Hepatocyte (in vitro differentiated cells): Measurements from ENCODE around the gene B4GALT4.

Source experiments
- EZH2 ChIP-seq: fragments of 200-600 bp; sonication (generic); IDR thresholded peaks from 2 replicates; pipeline ENCODE4 v1.6.1; 2016; ENCODE audit warnings: antibody characterized with exemption, mild to moderate bottlenecking, borderline replicate concordance
- TF ChIP-seq, protein P1 (sequence below): fragments of 200-600 bp; sonication (generic); IDR thresholded peaks from 2 replicates; pipeline ENCODE4 v1.5.1; 2016; ENCODE audit warnings: antibody characterized with exemption, mild to moderate bottlenecking; ENCODE audit not compliant: poor library complexity

DNA sequence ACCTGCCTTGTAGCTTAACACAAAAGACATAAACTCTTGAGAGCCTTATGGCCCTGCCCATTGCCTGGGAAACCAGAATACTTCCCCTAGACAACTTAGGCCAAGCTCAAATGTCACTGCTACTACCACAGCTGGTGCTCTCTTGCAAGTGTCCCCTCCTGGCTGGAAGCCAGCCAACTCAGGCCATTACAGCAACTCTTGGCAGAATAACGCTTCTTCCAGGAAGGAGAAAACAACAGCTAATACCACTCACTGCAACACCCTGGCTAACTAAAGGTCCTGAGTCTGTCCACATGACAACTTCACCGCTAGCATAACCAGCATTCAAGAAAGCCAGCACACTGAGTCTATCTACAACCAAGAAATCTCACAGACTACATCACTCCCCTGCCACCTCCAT, 5.1 kb upstream of the B4GALT4 start:
- TF ChIP-seq, protein P1, sequence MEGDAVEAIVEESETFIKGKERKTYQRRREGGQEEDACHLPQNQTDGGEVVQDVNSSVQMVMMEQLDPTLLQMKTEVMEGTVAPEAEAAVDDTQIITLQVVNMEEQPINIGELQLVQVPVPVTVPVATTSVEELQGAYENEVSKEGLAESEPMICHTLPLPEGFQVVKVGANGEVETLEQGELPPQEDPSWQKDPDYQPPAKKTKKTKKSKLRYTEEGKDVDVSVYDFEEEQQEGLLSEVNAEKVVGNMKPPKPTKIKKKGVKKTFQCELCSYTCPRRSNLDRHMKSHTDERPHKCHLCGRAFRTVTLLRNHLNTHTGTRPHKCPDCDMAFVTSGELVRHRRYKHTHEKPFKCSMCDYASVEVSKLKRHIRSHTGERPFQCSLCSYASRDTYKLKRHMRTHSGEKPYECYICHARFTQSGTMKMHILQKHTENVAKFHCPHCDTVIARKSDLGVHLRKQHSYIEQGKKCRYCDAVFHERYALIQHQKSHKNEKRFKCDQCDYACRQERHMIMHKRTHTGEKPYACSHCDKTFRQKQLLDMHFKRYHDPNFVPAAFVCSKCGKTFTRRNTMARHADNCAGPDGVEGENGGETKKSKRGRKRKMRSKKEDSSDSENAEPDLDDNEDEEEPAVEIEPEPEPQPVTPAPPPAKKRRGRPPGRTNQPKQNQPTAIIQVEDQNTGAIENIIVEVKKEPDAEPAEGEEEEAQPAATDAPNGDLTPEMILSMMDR: no peak
- no peak for TF ChIP-seq EZH2
